Endothelial cell of hepatic sinusoid (primary cell): ENCODE results near the gene DPH1.
"Not testable (repeated sequence)": the region's sequence is repeated elsewhere in the genome, so short reads cannot be mapped to it uniquely, and the experiment has no call there.

Source experiments
- in situ Hi-C: cut with HindIII; loops from 2 replicates; pipeline ENCODE4 v1.10.0; 2017; ENCODE audit warnings: low sequenced_read_pairs

DPH1 gene

DNA sequence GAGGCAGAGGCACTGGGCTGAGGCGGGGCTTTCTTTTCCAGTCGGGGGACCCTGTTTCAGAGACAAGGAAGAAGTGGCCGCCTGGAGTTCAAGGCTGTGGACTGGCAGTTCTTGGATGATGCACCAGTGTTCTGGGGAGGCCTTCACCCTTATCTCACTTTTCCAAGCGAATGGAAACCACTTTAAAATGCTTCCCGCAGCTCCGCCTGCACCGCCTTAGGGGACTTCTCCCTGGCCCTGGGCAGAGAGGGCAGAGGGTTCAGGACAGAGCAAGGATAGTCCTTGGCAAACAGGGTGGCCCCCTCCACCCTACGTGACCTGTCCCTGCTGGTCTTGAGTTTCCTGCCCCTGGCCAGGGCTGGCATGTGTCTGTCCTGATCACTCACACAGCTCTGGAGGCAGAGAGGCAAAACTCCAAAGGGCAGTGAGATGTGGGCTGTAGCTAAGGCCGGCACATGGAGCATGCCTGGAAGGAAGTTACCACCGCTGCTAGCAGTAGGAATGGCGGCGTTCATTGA is 25.5 kb upstream of the DPH1 start:
- in situ Hi-C loops, result no loop called here

DNA sequence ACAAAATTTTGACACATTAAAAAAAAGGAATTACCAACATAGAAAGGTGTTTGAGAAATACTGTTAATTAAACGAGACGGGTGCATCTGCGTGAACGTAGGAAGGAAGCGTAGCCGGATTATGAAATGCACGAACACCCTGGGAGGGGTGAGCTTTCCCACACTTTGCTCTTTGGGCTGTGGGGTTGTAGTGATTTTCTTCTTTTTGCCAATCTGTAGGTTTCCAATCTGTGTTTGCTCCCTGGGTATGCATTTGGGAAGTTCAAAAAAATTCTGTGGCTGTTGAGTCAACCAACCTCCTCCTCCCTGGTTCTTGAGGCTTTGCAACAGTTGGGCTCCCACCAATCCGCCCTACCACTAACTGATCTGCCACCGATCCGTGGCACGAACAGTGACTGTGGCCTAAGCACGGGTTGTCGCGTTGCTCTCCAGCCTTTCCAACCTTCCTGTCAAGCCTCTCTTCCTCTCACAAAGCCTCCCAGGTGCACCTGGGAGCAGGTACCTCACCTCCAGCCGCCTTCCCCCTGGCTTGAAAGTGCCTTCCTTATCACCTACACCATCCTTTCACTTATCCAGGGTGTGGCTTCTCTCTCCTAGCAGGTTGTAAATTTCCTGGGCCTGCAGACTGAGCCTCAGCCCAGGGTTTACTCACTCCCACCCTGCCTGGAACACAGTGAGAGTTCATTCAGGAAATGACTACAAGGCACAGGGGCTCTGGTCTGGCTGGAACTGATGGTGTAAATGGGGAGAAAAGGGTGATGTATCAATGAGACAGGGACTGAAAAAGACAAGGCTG is 21.4 kb upstream of the DPH1 start:
- in situ Hi-C loops, result no loop called here

GRCh38 chr17:2009737-2010136 is 20.2 kb upstream of the DPH1 start:
- in situ Hi-C loops, result no loop called here

DNA sequence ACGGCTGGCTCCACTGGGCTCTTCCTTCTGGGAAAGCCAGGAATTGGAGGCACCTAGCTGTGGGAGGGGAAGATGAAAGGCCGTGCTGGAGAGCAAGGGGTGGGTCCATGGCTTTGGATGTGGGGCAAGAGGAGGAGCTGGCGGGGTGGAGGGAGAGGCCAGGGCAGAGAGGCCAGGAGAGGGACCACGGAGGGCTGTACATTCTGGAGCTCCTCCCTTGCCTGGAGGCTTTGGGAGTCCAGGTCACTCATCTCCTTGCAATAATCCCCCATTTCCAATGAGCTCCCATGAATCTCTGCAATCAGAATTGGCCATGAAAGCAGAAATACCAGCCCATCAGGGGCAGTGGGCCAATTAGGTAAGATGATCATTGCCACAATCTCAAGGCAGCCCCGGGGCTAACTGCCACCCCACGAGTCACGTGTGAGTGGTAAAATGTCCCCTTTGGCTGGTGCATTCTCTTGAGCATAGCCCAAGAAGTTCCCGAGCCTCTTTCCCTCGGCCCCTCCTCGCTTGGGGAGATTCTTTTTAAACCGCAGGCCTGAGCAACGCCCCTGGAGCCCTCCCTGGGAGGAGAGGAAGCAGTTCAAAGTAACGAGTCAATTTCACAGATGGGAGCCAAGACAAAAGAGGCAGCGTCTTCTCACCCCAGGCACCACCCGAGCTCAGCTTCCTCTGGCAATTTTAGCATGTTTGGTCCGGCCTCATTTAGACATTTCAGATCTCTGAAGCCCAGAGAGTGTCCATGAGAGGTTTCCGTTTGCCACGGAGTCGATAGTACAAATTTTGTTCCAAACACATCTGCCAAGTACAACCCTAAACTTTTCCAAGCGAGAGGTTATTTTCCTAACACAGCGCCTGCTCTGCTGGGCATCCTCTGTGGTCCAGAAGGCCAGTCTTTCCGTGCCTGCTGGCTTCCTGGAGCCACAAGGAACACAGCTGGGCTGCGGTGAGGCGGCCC is 18.3 kb upstream of the DPH1 start:
- in situ Hi-C loops, result no loop called here

DNA sequence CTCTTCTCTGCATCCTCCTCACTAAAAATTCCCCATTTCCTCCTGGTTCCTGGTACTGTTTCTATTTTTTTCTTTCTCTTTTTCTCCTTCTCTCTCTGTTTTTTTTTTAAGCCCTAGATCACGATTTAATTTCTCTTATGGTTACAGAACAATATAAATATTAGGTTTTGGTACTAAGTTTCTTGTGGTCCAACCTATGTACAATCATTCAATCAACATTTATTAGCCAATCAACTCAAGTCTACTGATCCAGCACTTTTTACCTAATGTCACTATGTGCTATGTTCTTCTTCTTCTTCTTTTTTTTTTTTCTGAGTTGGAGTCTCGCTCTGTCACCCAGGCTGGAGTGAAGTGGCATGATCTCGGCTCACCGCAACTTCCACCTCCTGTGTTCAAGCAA is 17.5 kb upstream of the DPH1 start:
- in situ Hi-C loops, result no loop called here

DNA sequence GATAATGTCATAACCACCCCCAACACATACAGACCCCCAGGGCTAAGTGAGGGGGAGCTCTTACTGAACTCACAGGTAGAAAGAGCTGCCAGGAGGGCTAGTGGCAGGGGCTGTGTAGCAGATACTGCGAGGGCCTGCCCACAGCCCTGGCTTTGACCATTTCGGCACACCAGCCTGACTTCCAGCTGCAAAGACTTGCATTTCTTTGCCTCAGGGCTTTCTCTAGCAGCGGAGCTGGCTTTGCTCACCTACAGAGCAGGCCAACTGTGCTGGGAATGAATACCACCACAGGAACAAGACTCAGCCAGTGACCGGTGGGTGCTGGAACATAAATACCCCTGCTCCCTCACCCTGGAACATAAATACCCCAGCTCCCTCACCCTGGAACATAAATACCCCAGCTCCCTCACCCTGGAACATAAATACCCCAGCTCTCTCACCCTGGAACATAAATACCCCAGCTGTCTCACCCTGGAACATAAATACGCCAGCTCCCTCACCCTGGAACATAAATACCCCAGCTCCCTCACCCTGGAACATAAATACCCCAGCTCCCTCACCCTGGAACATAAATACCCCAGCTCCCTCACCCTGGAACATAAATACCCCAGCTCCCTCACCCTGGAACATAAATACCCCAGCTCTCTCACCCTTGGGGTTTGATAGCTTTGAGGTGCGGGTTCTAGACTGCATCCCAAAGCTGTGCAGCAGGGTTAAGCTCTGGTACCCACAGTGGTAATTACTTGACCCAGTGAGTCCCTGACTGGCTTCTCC is 16.5 kb upstream of the DPH1 start:
- in situ Hi-C loops, result not testable (repeated sequence)

DNA sequence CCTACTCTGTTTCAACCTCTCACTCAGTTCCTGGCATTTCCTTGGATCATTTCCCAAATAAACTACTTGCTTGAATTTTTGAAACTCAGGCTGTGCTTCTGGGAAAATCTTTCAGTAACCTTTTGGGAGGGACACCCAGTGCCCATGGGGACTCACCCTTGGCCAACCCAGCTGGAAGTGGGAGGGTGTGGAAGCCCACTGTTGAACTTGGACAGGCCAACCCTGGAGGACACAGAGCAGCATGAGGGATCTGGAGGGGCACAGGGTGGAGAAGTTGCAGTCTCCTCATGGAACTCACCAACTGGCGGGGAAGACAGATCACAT is 16.0 kb upstream of the DPH1 start:
- in situ Hi-C loops, result no loop called here

GRCh38 chr17:2015314-2015713 is 14.6 kb upstream of the DPH1 start:
- in situ Hi-C loops, result no loop called here

DNA sequence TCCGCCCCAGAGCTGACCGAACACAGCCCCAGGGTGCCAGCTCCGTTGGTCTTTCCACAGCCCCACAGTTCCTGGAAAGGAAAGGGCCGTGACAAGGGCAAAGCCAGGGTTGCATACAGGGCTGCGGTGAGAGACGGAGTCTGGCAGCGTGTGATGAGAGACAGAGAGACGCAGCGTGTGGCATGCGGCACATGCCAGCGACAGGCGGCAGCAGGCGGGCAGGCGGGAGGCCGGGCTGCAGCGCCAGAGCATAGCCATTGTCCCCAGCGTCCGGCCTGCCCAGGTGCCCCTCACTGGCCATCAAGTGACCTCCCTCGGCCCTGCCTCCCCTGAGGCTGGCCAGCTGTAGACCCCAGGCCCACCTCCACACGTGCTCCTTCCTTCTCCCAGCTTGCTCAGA is 13.5 kb upstream of the DPH1 start:
- in situ Hi-C loops, result no loop called here

GRCh38 chr17:2017274-2017941 is 12.5 kb upstream of the DPH1 start:
- in situ Hi-C loops, result no loop called here

GRCh38 chr17:2018716-2019510 is 11.0 kb upstream of the DPH1 start:
- in situ Hi-C loops, result no loop called here

DNA sequence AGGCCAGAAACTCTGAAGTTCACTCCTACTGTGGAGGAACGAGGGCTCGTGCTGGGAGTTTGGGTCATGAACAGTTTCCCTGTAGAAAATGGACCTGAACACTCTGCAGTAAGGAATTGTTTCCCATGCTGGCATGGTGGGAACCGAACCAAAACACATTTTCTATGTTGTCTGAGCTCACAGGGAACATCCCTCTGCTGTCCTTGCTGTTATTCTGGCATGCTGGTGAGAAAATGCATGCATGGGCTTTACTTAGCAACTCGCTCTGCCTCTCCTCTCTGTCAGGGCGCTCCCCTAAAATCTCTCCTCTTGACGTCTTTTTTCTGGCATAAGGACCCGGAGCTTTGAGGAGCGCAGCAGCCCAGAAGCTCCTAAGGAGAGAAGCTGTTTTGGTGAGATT is 10.2 kb upstream of the DPH1 start:
- in situ Hi-C loops, result no loop called here

- in situ Hi-C loops, result no loop called here
These were observed 9.2 kb upstream of the DPH1 start for GRCh38 chr17:2020721-2021120.

DNA sequence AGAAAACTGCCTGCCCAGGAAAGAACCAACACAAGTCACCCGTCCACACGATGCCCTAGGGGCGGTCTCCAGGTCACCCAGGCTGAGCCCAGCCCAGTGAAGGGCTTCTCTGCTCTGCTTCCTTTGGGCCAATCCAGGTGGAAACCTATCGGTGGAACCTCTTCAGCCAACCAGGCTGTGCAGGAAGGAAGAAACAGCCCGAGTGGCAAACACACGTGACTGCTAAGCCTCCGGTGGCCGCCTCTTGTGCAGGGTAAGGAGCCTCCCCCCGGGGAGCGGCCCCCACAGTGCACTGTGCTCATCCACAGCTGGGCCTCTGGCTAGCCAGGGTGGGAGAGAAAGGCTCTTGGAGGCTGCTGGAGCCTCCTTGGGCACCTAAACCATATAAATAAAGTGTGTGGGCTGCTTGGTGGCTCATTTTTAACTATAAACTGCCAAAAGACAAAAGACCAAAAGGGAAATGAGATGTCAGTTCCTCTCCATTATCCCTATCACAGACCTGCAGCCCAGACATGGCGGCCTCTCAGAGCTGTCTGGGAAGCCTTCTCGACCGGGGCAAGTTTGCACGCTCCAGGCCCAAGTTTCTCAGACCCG is 7.2 kb upstream of the DPH1 start:
- in situ Hi-C loops, result no loop called here

GRCh38 chr17:2023256-2023655 is 6.7 kb upstream of the DPH1 start:
- in situ Hi-C loops, result no loop called here

GRCh38 chr17:2023692-2024571 is 6.0 kb upstream of the DPH1 start:
- in situ Hi-C loops, result no loop called here

DNA sequence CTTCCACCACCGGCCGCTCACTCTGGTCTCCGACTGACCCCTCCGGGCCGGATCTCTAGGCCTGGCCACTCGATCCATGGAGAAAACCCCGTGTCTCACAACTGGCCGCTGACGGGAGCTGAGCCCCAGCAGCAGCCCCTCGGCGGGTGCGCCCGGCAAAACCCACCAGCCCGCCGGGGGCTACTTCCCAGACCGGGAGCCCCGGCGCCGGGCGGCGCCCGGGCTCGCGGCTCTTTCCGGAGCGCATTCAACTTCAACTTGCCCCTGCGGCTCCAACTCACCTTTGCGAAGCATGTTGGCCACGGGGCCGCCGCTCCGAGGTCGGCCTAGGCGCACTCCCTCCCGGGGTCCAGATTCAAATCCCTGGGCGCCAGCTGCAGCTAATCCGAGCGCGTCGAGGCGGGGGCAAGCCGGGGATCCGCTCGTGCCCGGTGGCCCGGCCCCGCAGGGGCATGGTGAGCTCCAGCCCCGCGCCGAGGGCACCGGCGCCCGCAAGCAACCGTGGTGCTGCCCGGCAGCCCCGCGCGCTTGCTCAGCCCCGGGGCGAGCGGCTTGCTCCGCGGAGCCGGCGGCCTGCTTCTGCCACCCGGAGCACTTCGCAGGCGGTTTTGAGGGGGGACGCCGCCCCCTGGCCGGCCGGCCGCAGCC is 5.3 kb upstream of the DPH1 start:
- in situ Hi-C loops, result no loop called here

DNA sequence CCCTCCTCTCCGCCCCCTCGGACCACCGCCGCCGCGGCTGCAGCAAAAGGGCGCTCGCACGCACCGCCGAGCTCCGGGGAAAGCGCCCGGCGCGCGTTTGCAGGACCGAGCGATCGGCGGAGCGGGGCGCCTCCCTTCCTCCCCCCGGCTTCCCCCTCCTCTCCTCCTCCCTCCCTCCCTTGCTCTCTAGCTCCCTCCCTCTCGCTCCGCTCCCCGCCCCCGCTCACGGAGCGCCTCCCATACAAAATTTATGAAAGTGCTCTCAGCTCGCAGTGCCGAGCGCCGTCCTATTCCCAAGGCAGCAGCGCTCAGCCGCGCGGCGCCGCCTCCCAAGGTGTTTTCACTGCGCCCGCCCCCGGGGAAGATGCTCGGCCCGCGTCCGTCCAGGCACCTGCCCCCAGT is 4.7 kb upstream of the DPH1 start, which contains the start of gene RTN4RL1:
Gene RTN4RL1 (minus strand): TSS at position 115 of the 402 bp plus-strand sequence. CDS start 469 bp downstream, outside the sequence.
- in situ Hi-C loops, result no loop called here
